MM.1S (cell line): ENCODE results near the gene SLC39A2.

Experiments used
- EZH2 ChIP-seq: fragments of 300-600 bp; sonication (generic); optimal IDR thresholded peaks from 2 replicates; pipeline ENCODE3; 2017; ENCODE audit warnings: low read depth, mild to moderate bottlenecking, antibody characterized with exemption, low read length, mixed read lengths
- TF ChIP-seq, protein P1 (sequence below): fragments of 300-600 bp; sonication (generic); IDR thresholded peaks from 2 replicates; pipeline ENCODE4 v1.5.1; 2016; ENCODE audit warnings: antibody characterized with exemption, low read length, mixed read lengths

DNA sequence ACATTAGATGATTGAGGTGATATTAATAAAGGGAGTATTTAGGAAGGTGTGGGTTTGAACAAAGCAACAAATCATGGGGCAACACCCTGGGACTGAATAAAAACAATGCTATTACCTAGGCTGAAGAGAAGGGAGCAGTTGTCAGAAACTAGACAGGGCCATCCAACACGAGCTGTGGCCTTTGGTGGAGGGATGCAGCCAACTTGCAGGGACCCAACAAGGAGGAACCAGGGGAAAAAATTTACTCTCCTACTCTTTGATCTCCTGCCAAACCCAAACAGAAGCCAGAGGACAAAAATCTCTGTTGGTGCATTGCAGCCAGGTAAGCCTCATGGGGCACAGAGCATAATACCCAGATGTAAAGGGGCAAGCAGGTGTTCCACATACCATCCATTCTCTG is 12.0 kb downstream of the SLC39A2 start:
- TF ChIP-seq, protein P1, sequence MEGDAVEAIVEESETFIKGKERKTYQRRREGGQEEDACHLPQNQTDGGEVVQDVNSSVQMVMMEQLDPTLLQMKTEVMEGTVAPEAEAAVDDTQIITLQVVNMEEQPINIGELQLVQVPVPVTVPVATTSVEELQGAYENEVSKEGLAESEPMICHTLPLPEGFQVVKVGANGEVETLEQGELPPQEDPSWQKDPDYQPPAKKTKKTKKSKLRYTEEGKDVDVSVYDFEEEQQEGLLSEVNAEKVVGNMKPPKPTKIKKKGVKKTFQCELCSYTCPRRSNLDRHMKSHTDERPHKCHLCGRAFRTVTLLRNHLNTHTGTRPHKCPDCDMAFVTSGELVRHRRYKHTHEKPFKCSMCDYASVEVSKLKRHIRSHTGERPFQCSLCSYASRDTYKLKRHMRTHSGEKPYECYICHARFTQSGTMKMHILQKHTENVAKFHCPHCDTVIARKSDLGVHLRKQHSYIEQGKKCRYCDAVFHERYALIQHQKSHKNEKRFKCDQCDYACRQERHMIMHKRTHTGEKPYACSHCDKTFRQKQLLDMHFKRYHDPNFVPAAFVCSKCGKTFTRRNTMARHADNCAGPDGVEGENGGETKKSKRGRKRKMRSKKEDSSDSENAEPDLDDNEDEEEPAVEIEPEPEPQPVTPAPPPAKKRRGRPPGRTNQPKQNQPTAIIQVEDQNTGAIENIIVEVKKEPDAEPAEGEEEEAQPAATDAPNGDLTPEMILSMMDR = no peak
- no peak for TF ChIP-seq EZH2
